HG03108 (cell line): ENCODE results near the gene HMCN2.

ENCODE experiments used
- ATAC-seq: cut with Tn5 transposase; IDR thresholded peaks from one replicate; pipeline ENCODE4 v1.9.1; 2021; ENCODE audit warnings: moderate library complexity; ENCODE audit not compliant: unreplicated experiment

The HMCN2 gene

GRCh38 chr9:130360672-130361071 is 95.1 kb downstream of the HMCN2 start:
- ATAC-seq: no peak

DNA sequence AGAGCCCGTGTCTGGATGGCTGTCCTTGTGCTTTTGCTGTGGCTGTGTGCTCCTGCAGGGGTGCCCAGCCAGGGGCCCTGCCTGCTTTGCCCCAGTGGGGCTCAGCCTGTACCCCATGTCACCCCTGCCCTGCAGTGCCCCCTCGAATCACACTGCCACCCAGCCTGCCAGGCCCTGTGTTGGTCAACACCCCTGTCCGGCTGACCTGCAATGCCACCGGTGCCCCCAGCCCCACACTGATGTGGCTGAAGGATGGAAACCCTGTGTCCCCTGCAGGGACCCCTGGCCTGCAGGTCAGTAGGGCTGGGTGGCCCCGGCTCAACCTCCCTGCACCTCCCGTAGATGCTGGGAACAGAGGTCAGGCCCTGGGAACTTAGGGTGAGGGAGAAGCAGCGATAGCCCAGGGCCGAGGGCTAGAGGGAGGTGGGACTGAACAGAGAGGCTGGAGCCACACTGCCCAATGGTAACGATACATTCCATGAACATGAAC is 96.4 kb downstream of the HMCN2 start:
- ATAC-seq: no peak

DNA sequence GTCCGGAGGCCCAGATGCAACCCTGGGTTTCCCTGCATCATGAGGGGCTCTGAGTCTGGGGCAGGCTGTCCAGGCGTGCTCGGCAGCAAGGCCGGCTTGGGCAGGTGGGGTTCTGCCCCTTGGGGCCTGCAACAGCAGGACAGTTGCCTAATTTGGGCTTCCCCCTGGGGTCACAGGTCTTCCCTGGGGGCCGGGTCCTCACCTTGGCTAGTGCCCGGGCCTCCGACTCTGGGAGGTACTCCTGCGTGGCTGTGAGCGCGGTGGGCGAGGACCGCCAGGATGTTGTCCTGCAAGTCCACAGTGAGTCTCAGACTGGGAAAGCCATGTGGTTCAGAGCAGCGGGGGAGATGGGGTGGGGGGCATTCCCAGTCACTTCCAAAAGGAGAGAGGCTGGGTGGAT is 97.1 kb downstream of the HMCN2 start:
- ATAC-seq: no peak

DNA sequence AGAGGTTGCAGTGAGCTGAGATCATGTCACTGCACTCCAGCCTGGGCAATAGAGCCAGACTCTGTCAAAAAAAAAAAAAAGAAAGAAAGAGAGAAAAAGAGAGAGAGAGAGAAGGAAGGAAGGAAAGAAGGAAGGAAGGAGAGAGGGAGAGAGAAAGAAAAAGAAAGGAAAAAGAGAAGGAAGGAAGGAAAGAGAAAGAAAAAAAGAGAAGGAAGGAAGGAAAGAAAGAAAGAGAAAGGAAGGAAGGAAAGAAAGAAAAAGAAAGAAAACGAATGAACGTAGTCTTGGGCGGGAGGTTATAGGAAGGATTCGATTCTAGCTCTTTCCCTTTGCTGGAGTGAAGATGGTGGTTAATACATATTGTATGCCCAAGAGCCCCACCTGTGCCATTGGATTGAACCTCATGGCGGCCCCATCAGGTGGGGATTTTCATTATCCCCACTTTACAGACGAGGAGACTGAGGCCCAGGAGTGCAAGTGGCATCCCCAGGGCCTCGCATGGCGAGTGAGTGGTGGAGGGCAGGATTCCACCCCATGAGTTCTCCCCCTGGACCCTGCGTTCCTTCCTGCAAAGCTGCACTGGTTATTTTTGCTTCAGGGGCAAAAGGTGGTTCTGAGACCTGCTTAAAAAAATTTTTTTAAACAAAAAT is 98.3 kb downstream of the HMCN2 start:
- no peak for ATAC-seq

DNA sequence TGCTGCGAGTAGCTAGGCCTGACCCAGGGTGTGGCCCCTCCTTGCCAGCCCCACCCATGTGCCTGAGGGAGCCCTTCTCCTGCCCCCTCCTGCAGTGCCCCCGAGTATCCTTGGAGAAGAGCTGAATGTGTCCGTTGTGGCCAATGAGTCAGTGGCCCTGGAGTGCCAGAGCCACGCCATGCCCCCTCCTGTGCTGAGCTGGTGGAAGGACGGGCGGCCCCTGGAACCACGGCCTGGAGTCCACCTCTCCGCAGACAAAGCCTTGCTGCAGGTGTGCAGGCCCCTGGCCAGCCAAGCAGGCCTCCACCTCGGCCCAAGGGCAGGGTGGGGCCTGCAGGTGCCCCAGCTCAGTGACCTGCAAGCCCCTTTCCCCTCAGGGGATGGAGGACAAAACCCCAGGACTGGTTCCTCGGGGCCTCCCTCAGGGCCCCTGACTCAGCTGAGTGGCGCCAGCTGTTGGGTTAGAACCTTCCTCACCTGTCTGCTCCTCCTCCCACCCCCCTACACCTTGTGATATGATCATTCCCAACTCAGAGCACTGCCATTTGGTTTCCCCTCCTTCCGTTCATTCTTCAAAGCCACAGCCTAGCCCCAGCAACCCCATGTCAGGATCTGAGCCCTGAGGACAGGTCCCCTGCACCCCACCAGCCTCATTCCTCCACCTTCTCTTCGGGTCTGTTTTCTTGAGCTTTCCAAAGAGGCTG is 99.2 kb downstream of the HMCN2 start:
- no peak for ATAC-seq

DNA sequence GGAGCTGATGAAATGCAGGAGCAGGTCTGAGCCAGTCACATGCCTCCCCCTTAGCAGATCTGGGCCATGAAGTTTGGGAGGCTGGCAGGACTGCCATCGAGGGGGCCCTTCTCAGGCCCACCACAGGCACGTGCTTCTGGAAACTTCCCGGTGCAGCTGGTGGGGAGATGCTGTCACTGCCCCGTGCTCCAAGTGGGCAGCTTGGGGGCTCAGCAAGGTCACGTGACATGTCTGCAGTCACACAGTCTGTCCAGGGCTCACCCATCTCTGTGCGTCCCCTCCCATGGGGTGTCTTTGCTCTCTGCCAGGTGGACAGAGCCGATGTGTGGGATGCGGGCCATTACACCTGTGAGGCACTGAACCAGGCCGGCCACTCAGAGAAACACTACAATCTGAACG is 99.8 kb downstream of the HMCN2 start:
- ATAC-seq: no peak

DNA sequence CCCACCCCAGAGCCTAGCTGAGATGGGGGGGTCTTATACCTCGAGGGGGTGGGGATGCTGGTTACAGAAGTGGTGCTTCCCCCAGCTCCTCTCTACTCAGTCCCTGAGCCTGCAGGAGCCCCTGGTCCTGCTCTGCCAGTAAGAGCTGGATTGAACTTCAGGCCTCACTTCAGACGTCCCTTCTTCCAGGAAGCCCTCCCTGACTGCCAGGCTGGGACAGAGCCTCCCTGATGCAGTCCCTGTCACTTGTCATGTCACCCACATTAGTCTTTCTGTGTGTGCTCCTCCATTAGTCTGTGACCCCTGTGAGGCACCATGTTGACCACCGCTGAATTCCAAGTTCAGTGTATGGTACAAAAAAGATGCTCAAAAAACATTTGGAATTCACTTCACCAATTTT is 100.5 kb downstream of the HMCN2 start:
- no peak for ATAC-seq

DNA sequence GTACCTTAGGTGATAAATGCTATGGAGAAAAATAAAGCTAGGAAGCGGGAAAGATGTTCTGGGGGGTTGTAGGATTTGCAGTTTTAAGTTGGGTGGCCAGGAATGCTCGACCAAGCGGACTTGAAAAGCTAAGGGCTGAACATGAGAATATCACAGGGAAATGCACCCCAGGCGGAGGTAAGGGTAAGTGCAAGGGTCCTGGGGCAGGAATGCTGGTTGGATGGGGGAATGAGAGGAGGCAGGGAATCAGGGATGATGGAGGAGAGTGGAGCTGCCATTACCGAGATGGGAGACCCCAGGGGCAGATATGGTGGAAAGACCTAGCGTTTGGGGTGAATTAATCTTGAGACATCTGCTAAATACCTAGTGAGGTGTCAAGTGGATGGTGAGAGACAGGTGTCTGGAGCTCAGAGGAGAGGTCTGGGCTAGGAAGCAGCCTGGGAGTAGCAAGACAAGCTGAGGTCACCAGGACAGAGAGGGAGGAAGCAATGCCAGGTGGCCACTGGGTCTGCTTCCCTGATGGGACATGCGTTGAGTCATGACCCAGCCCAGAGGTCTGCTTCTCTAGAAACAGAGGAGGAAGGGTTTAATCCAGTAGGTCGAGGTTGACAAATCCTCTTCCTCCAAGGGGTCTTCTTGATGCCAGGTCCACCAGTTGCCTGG is 101.5 kb downstream of the HMCN2 start:
- ATAC-seq: no peak

- no peak for ATAC-seq
Measured at GRCh38 chr9:130368631-130369103, 103.1 kb downstream of the HMCN2 start.

DNA sequence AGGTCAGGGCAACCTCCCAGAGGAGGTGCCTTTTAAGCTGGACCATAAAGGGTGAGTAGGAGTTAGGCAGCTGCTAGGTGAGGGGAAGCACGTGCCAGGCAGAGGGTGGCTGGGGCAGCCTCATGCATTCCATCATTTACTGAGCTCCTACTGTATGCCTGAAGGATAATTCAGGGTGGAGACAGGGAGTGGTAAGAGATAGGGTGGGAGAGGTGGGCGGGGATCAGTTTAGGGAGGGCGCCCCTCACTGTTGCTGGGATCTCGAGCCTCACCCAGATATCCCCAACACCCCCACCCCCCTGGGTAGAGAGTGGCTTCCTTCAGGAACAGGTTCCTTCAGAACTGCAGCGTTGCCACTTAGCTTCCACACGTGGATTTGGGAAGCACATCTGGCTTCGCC is 104.7 kb downstream of the HMCN2 start:
- ATAC-seq: no peak

DNA sequence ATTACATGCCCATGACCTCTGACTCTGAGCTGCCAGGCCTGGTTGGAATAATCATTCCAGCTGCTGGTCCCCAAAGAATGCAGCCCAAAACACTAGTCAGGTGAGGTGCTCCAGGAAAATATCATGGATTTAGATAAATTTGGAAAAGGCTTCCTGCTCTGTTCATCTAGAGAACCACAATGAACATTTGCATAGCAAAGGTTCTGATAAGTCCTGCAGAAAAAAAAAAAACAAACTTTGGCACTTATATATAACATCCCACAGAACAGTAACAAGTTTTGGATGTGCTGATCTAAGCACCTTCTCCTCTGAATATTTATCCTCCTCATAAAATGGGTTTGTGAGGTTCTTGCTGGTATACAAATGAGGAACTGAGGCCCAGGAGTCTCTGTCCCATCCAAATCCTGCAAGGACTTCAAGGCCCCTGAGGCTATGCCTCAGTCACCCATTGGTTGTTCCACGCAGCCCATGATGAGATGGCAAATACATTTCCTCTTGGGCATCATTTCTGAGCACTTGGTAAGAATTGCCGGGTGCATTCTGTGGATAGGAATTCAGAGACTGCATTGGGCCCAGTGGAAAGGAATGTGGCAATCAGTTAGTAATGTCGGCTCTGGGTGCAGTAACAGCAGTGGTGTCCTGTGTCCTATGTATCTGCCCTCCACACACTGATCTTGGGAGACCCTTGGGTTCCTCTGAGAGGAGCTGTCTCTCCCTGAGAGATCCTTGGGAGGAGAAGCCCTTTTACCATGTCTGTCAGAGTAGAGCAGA is 105.8 kb downstream of the HMCN2 start:
- no peak for ATAC-seq

DNA sequence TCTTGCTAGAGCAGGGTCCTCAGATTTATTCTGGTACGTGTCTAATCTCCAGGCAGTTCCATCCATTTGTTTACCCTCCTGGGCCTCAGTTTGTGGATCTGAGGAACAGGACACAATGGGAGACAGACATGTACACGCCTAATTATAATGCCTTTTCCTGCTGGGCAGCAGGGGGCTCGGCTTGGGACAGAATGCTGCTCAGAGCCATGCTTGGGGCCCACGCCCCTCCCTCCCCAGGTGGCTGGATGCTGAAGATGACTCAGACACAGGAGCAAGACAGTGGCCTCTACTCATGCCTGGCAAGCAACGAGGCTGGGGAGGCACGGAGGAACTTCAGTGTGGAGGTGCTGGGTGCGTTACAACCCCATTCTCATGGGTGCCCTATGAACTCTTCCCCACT is 106.5 kb downstream of the HMCN2 start:
- ATAC-seq: no peak

DNA sequence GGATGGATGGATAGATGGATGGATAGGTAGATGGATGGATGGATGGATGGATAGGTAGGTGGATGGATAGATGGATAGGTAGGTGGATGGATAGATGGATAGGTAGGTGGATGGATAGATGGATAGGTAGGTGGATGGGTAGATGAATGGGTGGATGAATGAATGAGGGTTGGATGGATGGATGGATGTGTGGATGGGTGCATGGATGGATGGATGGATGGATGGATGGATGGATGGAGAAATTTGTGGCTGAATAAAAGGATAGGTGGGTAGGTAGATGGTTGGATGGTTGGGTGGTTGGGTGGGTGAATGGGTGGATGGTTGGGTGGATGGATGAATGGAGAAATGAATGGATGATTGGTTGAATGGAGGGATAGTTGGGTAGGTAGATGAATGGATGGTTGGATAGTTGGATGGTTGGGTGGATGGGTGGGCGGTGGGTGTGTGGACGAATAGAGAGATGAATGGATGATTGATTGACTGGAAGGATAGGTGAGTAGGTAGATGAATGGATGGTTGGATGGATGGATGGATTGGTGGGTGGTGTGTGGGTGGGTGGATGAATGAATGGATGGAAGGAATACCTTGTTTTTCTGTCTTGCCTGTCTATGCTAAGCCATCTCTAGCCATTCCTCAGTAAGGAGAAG is 108.2 kb downstream of the HMCN2 start:
- ATAC-seq: no peak

GRCh38 chr9:130377612-130378011 is 112.1 kb downstream of the HMCN2 start:
- ATAC-seq: no peak

- ATAC-seq: no peak
Measured at GRCh38 chr9:130378875-130379648, 113.5 kb downstream of the HMCN2 start.

DNA sequence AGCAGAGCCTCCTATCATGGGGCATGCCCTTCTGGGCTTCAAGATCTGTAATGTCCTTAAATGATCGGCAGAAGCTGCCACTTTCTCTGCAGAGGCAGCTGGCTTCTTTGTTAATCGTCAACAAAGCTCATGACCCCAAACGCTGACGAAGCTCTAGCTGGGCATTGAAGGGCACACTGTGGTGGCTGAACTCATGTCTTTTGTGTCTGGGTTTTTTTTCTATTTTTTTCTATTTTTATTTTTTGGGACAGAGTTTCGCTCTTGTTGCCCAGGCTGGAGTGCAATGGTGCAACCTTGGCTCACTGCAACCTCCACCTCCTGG is 114.0 kb downstream of the HMCN2 start:
- no peak for ATAC-seq

- no peak for ATAC-seq
Measured at GRCh38 chr9:130380920-130381469, 115.4 kb downstream of the HMCN2 start.

DNA sequence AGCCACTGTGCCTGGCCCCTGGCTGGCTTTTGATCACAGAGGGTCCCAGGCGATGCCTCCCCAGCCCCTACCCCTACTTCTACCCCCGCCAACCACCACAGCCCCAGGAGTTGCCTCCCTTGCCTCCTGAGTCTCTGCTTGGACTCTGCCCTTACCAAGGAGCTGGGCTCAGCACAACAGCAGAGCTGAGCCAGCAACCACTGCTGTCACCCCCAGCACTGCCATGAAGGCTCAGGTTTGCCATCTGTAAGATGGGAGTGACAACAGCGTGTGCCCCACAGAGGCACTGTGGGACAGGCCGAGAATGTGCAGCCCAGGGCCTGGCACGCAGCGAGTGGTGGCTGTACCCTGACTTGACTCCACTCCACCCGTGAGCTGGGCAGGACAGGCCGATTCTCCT is 116.1 kb downstream of the HMCN2 start:
- ATAC-seq: no peak

DNA sequence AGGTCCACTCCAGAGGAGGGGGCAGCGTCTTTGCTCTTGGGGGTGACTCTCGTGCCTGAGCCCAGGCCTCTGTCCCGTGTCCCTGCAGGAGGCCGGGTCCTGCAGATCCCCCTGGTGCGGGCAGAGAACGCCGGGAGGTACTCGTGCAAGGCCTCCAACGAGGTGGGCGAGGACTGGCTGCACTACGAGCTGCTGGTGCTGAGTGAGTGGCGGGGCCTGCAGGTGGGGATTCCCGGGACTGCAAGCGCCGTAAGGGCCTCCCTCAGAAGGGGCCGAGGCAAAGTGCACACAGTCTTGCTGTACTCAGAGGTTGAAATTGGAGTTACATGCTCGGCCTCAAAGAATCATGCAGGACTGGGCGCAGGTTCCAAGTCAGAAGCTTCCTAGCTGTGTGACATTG is 116.5 kb downstream of the HMCN2 start:
- no peak for ATAC-seq
